Measurements from ENCODE around the gene ZBTB37. TPM values are rescaled to one million over a fixed set of nuclear protein-coding genes. Genes with fewer than 3 reads are reported as not detected.
A peak's percentile ranks its signal among the peaks of the same experiment; 100 is the strongest.

Gene ZBTB37
- polyA plus RNA-seq, 1 donor = 4.1 TPM

- no CpG with 5 or more reads among the region's 4 CpGs for WGBS (ENCODE audit: insufficient coverage, low lambda C conversion rate)
- peak overlapping the region; percentile 88 for H3K4me3 ChIP-seq (ENCODE audit: low read length)
- no peak for DNase-seq
- H3K9me3 ChIP-seq (ENCODE audit: control insufficient read depth, low read depth, low read length) = no peaks in the 10 kb centered on the region
- no peaks in the 10 kb centered on the region for H3K27me3 ChIP-seq (ENCODE audit: control insufficient read depth, insufficient read depth, low read length)
- H3K36me3 ChIP-seq (ENCODE audit: control insufficient read depth, insufficient read depth, low read length) = peaks cover 45% of the 10 kb centered on the region
- H3K27ac ChIP-seq (ENCODE audit: low read length) = peak overlapping the region; percentile 84
- peaks cover 14% of the 10 kb centered on the region for H3K4me1 ChIP-seq (ENCODE audit: control insufficient read depth, insufficient read depth, low read length)
Observed at GRCh38 chr1:173865468-173866164, 2.6 kb upstream of the ZBTB37 start.

- DNase-seq = peak in 1 of 2 donors; percentile 9
- Histone ChIP-seq H3K9me3 (ENCODE audit: control insufficient read depth, low read depth, low read length) (no peaks in the 10 kb centered on the region), H3K27me3 (ENCODE audit: control insufficient read depth, insufficient read depth, low read length) (no peaks in the 10 kb centered on the region), H3K4me1 (ENCODE audit: control insufficient read depth, insufficient read depth, low read length) (peaks cover 15% of the 10 kb centered on the region), H3K27ac (ENCODE audit: low read length) (peak overlapping the region; percentile 84), H3K36me3 (ENCODE audit: control insufficient read depth, insufficient read depth, low read length) (peaks cover 52% of the 10 kb centered on the region), H3K4me3 (ENCODE audit: low read length) (peak overlapping the region; percentile 88)
- WGBS (ENCODE audit: insufficient coverage, low lambda C conversion rate) = 0% methylated on average over 1 of the region's 2 CpGs
Observed at GRCh38 chr1:173866413-173867115, 1.6 kb upstream of the ZBTB37 start.

- Histone ChIP-seq H3K9me3 (ENCODE audit: control insufficient read depth, low read depth, low read length) (no peaks in the 10 kb centered on the region), H3K27ac (ENCODE audit: low read length) (peak overlapping the region; percentile 84), H3K27me3 (ENCODE audit: control insufficient read depth, insufficient read depth, low read length) (no peaks in the 10 kb centered on the region), H3K4me1 (ENCODE audit: control insufficient read depth, insufficient read depth, low read length) (peaks cover 15% of the 10 kb centered on the region), H3K36me3 (ENCODE audit: control insufficient read depth, insufficient read depth, low read length) (peaks cover 48% of the 10 kb centered on the region), H3K4me3 (ENCODE audit: low read length) (peak overlapping the region; percentile 88)
- no peak for DNase-seq
- WGBS (ENCODE audit: insufficient coverage, low lambda C conversion rate) = no CpG with 5 or more reads among the region's 32 CpGs
Observed at GRCh38 chr1:173867141-173867752, 933 bp upstream of the ZBTB37 start.

GRCh38 chr1:173867753-173868265 is 371 bp upstream of the ZBTB37 start, which contains the start of gene GAS5:
TSS of gene GAS5 (minus strand) at chr1:173867989.
- Histone ChIP-seq H3K9me3 (ENCODE audit: control insufficient read depth, low read depth, low read length) (no peaks in the 10 kb centered on the region), H3K36me3 (ENCODE audit: control insufficient read depth, insufficient read depth, low read length) (peaks cover 43% of the 10 kb centered on the region), H3K4me3 (ENCODE audit: low read length) (peak within 1 kb of the TSS; percentile 88), H3K27ac (ENCODE audit: low read length) (peak within 1 kb of the TSS; percentile 99), H3K4me1 (ENCODE audit: control insufficient read depth, insufficient read depth, low read length) (peaks cover 15% of the 10 kb centered on the region), H3K27me3 (ENCODE audit: control insufficient read depth, insufficient read depth, low read length) (no peaks in the 10 kb centered on the region)
- no CpG with 5 or more reads among the region's 30 CpGs for WGBS (ENCODE audit: insufficient coverage, low lambda C conversion rate)
- peak; percentile 100 for DNase-seq

GRCh38 chr1:173869021-173869359 is 810 bp downstream of the ZBTB37 start:
- 0% methylated on average over 1 of the region's 5 CpGs for WGBS (ENCODE audit: insufficient coverage, low lambda C conversion rate)
- DNase-seq = no peak
- peaks cover 34% of the 10 kb centered on the region for H3K36me3 ChIP-seq (ENCODE audit: control insufficient read depth, insufficient read depth, low read length)
- H3K27ac ChIP-seq (ENCODE audit: low read length) = peak overlapping the region; percentile 99
- peak overlapping the region; percentile 88 for H3K4me3 ChIP-seq (ENCODE audit: low read length)
- H3K27me3 ChIP-seq (ENCODE audit: control insufficient read depth, insufficient read depth, low read length) = no peaks in the 10 kb centered on the region
- H3K9me3 ChIP-seq (ENCODE audit: control insufficient read depth, low read depth, low read length) = no peaks in the 10 kb centered on the region
- peaks cover 15% of the 10 kb centered on the region for H3K4me1 ChIP-seq (ENCODE audit: control insufficient read depth, insufficient read depth, low read length)

- DNase-seq = peak in 1 of 2 donors; percentile 42
- H3K4me1 ChIP-seq (ENCODE audit: control insufficient read depth, insufficient read depth, low read length) = peaks cover 15% of the 10 kb centered on the region
- WGBS (ENCODE audit: insufficient coverage, low lambda C conversion rate) = no CpG with 5 or more reads among the region's 15 CpGs
Observed at GRCh38 chr1:173870252-173871075, 2.3 kb downstream of the ZBTB37 start.

GRCh38 chr1:173871091-173871490 is 2.9 kb downstream of the ZBTB37 start:
- H3K4me1 ChIP-seq (ENCODE audit: control insufficient read depth, insufficient read depth, low read length) = peaks cover 15% of the 10 kb centered on the region
- WGBS (ENCODE audit: insufficient coverage, low lambda C conversion rate) = 100% methylated on average over 1 of the region's 5 CpGs
- H3K27ac ChIP-seq (ENCODE audit: low read length) = no peak overlapping the region

More at GRCh38 chr1:173870252-173871075, 2.3 kb downstream of the ZBTB37 start:
- no peaks in the 10 kb centered on the region for H3K9me3 ChIP-seq (ENCODE audit: control insufficient read depth, low read depth, low read length)
- peak overlapping the region; percentile 99 for H3K27ac ChIP-seq (ENCODE audit: low read length)
- H3K36me3 ChIP-seq (ENCODE audit: control insufficient read depth, insufficient read depth, low read length) = peaks cover 22% of the 10 kb centered on the region
- no peaks in the 10 kb centered on the region for H3K27me3 ChIP-seq (ENCODE audit: control insufficient read depth, insufficient read depth, low read length)
- H3K4me3 ChIP-seq (ENCODE audit: low read length) = no peak overlapping the region

GRCh38 chr1:173871500-173871899 is 3.3 kb downstream of the ZBTB37 start:
- WGBS (ENCODE audit: insufficient coverage, low lambda C conversion rate) = 83% methylated on average over 2 of the region's 2 CpGs
- Histone ChIP-seq H3K4me1 (ENCODE audit: control insufficient read depth, insufficient read depth, low read length) (peaks cover 13% of the 10 kb centered on the region), H3K27me3 (ENCODE audit: control insufficient read depth, insufficient read depth, low read length) (no peaks in the 10 kb centered on the region), H3K4me3 (ENCODE audit: low read length) (no peak overlapping the region), H3K27ac (ENCODE audit: low read length) (no peak overlapping the region), H3K9me3 (ENCODE audit: control insufficient read depth, low read depth, low read length) (no peaks in the 10 kb centered on the region), H3K36me3 (ENCODE audit: control insufficient read depth, insufficient read depth, low read length) (peaks cover 15% of the 10 kb centered on the region)
- DNase-seq = no peak

More at GRCh38 chr1:173871091-173871490, 2.9 kb downstream of the ZBTB37 start:
- Histone ChIP-seq H3K27me3 (ENCODE audit: control insufficient read depth, insufficient read depth, low read length) (no peaks in the 10 kb centered on the region), H3K9me3 (ENCODE audit: control insufficient read depth, low read depth, low read length) (no peaks in the 10 kb centered on the region), H3K4me3 (ENCODE audit: low read length) (no peak overlapping the region), H3K36me3 (ENCODE audit: control insufficient read depth, insufficient read depth, low read length) (peaks cover 19% of the 10 kb centered on the region)
- no peak for DNase-seq

GRCh38 chr1:173876732-173877131 is 8.6 kb downstream of the ZBTB37 start:
- H3K27me3 ChIP-seq (ENCODE audit: control insufficient read depth, insufficient read depth, low read length) = no peaks in the 10 kb centered on the region
- DNase-seq = no peak
- 80% methylated on average over 1 of the region's 5 CpGs for WGBS (ENCODE audit: insufficient coverage, low lambda C conversion rate)
- H3K36me3 ChIP-seq (ENCODE audit: control insufficient read depth, insufficient read depth, low read length) = peaks cover 11% of the 10 kb centered on the region
- H3K27ac ChIP-seq (ENCODE audit: low read length) = no peak overlapping the region
- no peak overlapping the region for H3K4me3 ChIP-seq (ENCODE audit: low read length)
- H3K4me1 ChIP-seq (ENCODE audit: control insufficient read depth, insufficient read depth, low read length) = no peaks in the 10 kb centered on the region
- H3K9me3 ChIP-seq (ENCODE audit: control insufficient read depth, low read depth, low read length) = no peaks in the 10 kb centered on the region

GRCh38 chr1:173878251-173878650 is 10.1 kb downstream of the ZBTB37 start:
- Histone ChIP-seq H3K4me1 (ENCODE audit: control insufficient read depth, insufficient read depth, low read length) (no peaks in the 10 kb centered on the region), H3K4me3 (ENCODE audit: low read length) (no peak overlapping the region), H3K27ac (ENCODE audit: low read length) (no peak overlapping the region), H3K27me3 (ENCODE audit: control insufficient read depth, insufficient read depth, low read length) (no peaks in the 10 kb centered on the region), H3K9me3 (ENCODE audit: control insufficient read depth, low read depth, low read length) (no peaks in the 10 kb centered on the region), H3K36me3 (ENCODE audit: control insufficient read depth, insufficient read depth, low read length) (peaks cover 11% of the 10 kb centered on the region)
- no peak for DNase-seq
